IMR-90 (cell line): Measurements from ENCODE around the gene TMEM200A. TPM values are rescaled to one million over a fixed set of nuclear protein-coding genes. Genes with fewer than 3 reads are reported as not detected.
A peak's percentile ranks its signal among the peaks of the same experiment; 100 is the strongest.

Source experiments
- ATAC-seq: fragments of 200-7000 bp; cut with Tn5 transposase; 2 replicates; pipeline ENCODE4 v1.9.1; 2020; ENCODE audit warnings: low read depth, mild to moderate bottlenecking, moderate library complexity
- BruUV-seq: library from RNA; stranded (reverse); fragments of 400-500 nt; replicated peaks from 2 replicates; lab custom pipeline; 2021; lab: Mats Ljungman, UMichigan
- CTCF ChIA-PET: fragments of 300-600 bp; formaldehyde crosslinking; extraction: SDS; loops from one replicate; lab custom pipeline; 2021; ENCODE audit warnings: antibody characterized with exemption; lab: Yijun Ruan, JAX
- POLR2A ChIA-PET: fragments of 300-600 bp; sonication (Branson Sonifier 250); formaldehyde crosslinking; loops from one replicate; lab custom pipeline; 2022; ENCODE audit warnings: antibody characterized with exemption; ENCODE audit not compliant: unreplicated experiment; lab: Charles Lee
- DNase-seq: peaks from one replicate; pipeline ENCODE4 v3.0.0; 2013
- H2AFZ ChIP-seq: replicated peaks from 2 replicates; pipeline ENCODE3; 2013; ENCODE audit warnings: low read length, mild to moderate bottlenecking; ENCODE audit not compliant: poor library complexity
- H2AK5ac ChIP-seq: 2 replicates; pipeline ENCODE4 v1.6.1; 2013; ENCODE audit warnings: low read depth, low read length, inconsistent platforms
- H2AK9ac ChIP-seq: replicated peaks from 2 replicates; pipeline ENCODE3; 2013; ENCODE audit warnings: mild to moderate bottlenecking, low read depth, low read length, moderate library complexity; ENCODE audit not compliant: poor library complexity
- H2BK120ac ChIP-seq: 2 replicates; pipeline ENCODE4 v1.6.1; 2013; ENCODE audit warnings: low read depth, low read length, inconsistent platforms
- H2BK15ac ChIP-seq: 3 replicates; pipeline ENCODE4 v1.6.1; 2013; ENCODE audit warnings: low read depth, low read length, inconsistent platforms
- H2BK20ac ChIP-seq: 2 replicates; pipeline ENCODE4 v1.6.1; 2013; ENCODE audit warnings: low read depth, mild to moderate bottlenecking, inconsistent platforms, low read length, moderate library complexity
- H2BK5ac ChIP-seq: 2 replicates; pipeline ENCODE4 v1.6.1; 2013; ENCODE audit warnings: mild to moderate bottlenecking, low read depth, low read length, inconsistent platforms; ENCODE audit not compliant: poor library complexity, severe bottlenecking
- H3K14ac ChIP-seq: replicated peaks from 2 replicates; pipeline ENCODE4 v1.6.1; 2013; ENCODE audit warnings: low read depth, low read length, inconsistent platforms
- H3K18ac ChIP-seq: 2 replicates; pipeline ENCODE4 v1.6.1; 2013; ENCODE audit warnings: low read depth, low read length, control low read depth
- H3K23ac ChIP-seq: 2 replicates; pipeline ENCODE4 v1.6.1; 2013; ENCODE audit warnings: low read depth, low read length, inconsistent platforms
- H3K27ac ChIP-seq: 2 replicates; pipeline ENCODE4 v1.5.1; 2013; ENCODE audit warnings: mild to moderate bottlenecking, control low read depth, low read length; ENCODE audit not compliant: insufficient read depth
- H3K27me3 ChIP-seq: 2 replicates; pipeline ENCODE4 v1.6.1; 2013; ENCODE audit warnings: low read length; ENCODE audit not compliant: control insufficient read depth, insufficient read depth
- H3K36me3 ChIP-seq: 2 replicates; pipeline ENCODE4 v1.6.1; 2013; ENCODE audit warnings: low read length, mixed read lengths; ENCODE audit not compliant: control insufficient read depth, insufficient read depth
- H3K4ac ChIP-seq: 2 replicates; pipeline ENCODE4 v1.6.1; 2013; ENCODE audit warnings: low read depth, low read length, inconsistent platforms
- H3K4me1 ChIP-seq: 2 replicates; pipeline ENCODE4 v1.6.1; 2013; ENCODE audit warnings: low read length, mixed read lengths; ENCODE audit not compliant: control insufficient read depth, insufficient read depth
- H3K4me2 ChIP-seq: 2 replicates; pipeline ENCODE4 v1.6.1; 2013; ENCODE audit warnings: low read depth, mild to moderate bottlenecking, control low read depth, low read length, moderate library complexity
- H3K4me3 ChIP-seq: 2 replicates; pipeline ENCODE4 v1.5.1; 2013; ENCODE audit warnings: low read depth, mild to moderate bottlenecking, control low read depth, low read length, moderate library complexity; ENCODE audit not compliant: insufficient read depth
- H3K56ac ChIP-seq: 2 replicates; pipeline ENCODE4 v1.6.1; 2013; ENCODE audit warnings: low read length, inconsistent platforms; ENCODE audit not compliant: insufficient read depth; ENCODE audit errors: extremely low read depth
- H3K79me1 ChIP-seq, 2 experiments: 2 replicates each; pipeline ENCODE4 v1.6.1; 2013; ENCODE audit warnings: low read length in 2 of 2, inconsistent platforms in 1 of 2, low read depth in 1 of 2
- H3K9ac ChIP-seq: 2 replicates; pipeline ENCODE4 v1.6.1; 2013; ENCODE audit warnings: low read depth, low read length, control low read depth
- H3K9me1 ChIP-seq: 2 replicates; pipeline ENCODE4 v1.6.1; 2013; ENCODE audit warnings: low read length, inconsistent platforms; ENCODE audit not compliant: insufficient read depth
- H3K9me3 ChIP-seq: 2 replicates; pipeline ENCODE4 v1.6.1; 2013; ENCODE audit warnings: low read length; ENCODE audit not compliant: control insufficient read depth, insufficient read depth
- H4K20me1 ChIP-seq: 2 replicates; pipeline ENCODE4 v1.6.1; 2013; ENCODE audit warnings: low read length, inconsistent platforms; ENCODE audit not compliant: insufficient read depth
- H4K5ac ChIP-seq: 2 replicates; pipeline ENCODE4 v1.6.1; 2013; ENCODE audit warnings: mild to moderate bottlenecking, low read depth, low read length, control low read depth
- H4K8ac ChIP-seq, 2 experiments: 2 replicates each; pipeline ENCODE4 v1.6.1; 2013; ENCODE audit warnings: low read depth in 2 of 2, low read length in 2 of 2, control low read depth in 1 of 2, inconsistent platforms in 1 of 2
- H4K91ac ChIP-seq: 2 replicates; pipeline ENCODE4 v1.6.1; 2013; ENCODE audit warnings: low read depth, low read length, inconsistent platforms; ENCODE audit not compliant: insufficient read depth
- BHLHE40 ChIP-seq: fragments of 150-350 bp; IDR thresholded peaks from 2 replicates; pipeline ENCODE4 v1.6.1; 2016; ENCODE audit warnings: mild to moderate bottlenecking, low read depth, low read length
- CHD1 ChIP-seq: IDR thresholded peaks from 2 replicates; pipeline ENCODE4 v1.6.1; 2012; ENCODE audit warnings: low read depth, low read length, improper control_type of control experiment
- CTCF ChIP-seq: conservative IDR thresholded peaks from 2 replicates; pipeline ENCODE4 v1.5.1; 2012; ENCODE audit warnings: mild to moderate bottlenecking, low read depth, low read length, improper control_type of control experiment
- ELK1 ChIP-seq: fragments of 150-350 bp; IDR thresholded peaks from 2 replicates; pipeline ENCODE4 v1.6.1; 2016; ENCODE audit warnings: low read depth, mild to moderate bottlenecking, low read length, moderate library complexity, borderline replicate concordance
- MAFK ChIP-seq: IDR thresholded peaks from 2 replicates; pipeline ENCODE4 v1.6.1; 2012; ENCODE audit warnings: low read depth, low read length, improper control_type of control experiment
- MAZ ChIP-seq: IDR thresholded peaks from 2 replicates; pipeline ENCODE4 v1.6.1; 2012; ENCODE audit warnings: low read depth, mild to moderate bottlenecking, low read length, improper control_type of control experiment, moderate library complexity, borderline replicate concordance
- NFE2L2 ChIP-seq: fragments of 150-350 bp; IDR thresholded peaks from 2 replicates; pipeline ENCODE4 v1.6.1; 2016; ENCODE audit warnings: low read depth, mild to moderate bottlenecking, low read length
- POLR2A ChIP-seq: IDR thresholded peaks from 2 replicates; pipeline ENCODE4 v1.6.1; 2012; ENCODE audit warnings: mild to moderate bottlenecking, low read depth, low read length
- RAD21 ChIP-seq: IDR thresholded peaks from 2 replicates; pipeline ENCODE4 v1.6.1; 2012; ENCODE audit warnings: low read length, improper control_type of control experiment
- RCOR1 ChIP-seq: IDR thresholded peaks from 2 replicates; pipeline ENCODE4 v1.6.1; 2012; ENCODE audit warnings: mild to moderate bottlenecking, low read length, improper control_type of control experiment; ENCODE audit not compliant: insufficient replicate concordance
- RFX5 ChIP-seq: IDR thresholded peaks from 2 replicates; pipeline ENCODE4 v1.8.0; 2012; ENCODE audit warnings: low read depth, mild to moderate bottlenecking, low read length, moderate library complexity
- SMC3 ChIP-seq: fragments of 150-350 bp; IDR thresholded peaks from 2 replicates; pipeline ENCODE4 v1.6.1; 2016; ENCODE audit warnings: low read depth, mild to moderate bottlenecking, antibody characterized with exemption, low read length, moderate library complexity
- USF2 ChIP-seq: fragments of 150-350 bp; IDR thresholded peaks from 2 replicates; pipeline ENCODE4 v1.6.1; 2017; ENCODE audit warnings: mild to moderate bottlenecking, antibody characterized with exemption, low read length, low read depth
- WGBS, 2 experiments: methylation state at CpG; one replicate each; pipeline versions ENCODE4 v1.1.5 to v1.1.7; 2013; ENCODE audit warnings: missing lambda C conversion rate in 2 of 2; ENCODE audit not compliant: insufficient read length in 1 of 2; ENCODE audit errors: extremely low coverage in 2 of 2; 5-methylcytosine and 5-hydroxymethylcytosine counted together
- dilution Hi-C: fragments of 300-500 bp; cut with HindIII; formaldehyde crosslinking; loops from one replicate; pipeline ENCODE4 v1.14.3; 2018; ENCODE audit warnings: low sequenced_read_pairs; ENCODE audit not compliant: unreplicated experiment
- in situ Hi-C: fragments of 300-500 bp; cut with MboI; formaldehyde crosslinking; loops from 3 replicates; pipeline ENCODE4 v1.14.3; 2019; ENCODE audit warnings: low sequenced_read_pairs, inconsistent platforms, mixed read lengths
- intact Hi-C: fragments of 100-400 bp; cut with micrococcal nuclease; formaldehyde crosslinking; loops from 2 replicates; pipeline ENCODE4 v1.10.0; 2022
- polyA plus RNA-seq, 3 experiments: library from polyadenylated mRNA; depleted of rRNA; stranded (reverse); fragments of >200 nt; gene quantifications; 2 replicates each; pipeline ENCODE4 v1.2.3, GENCODE V29; 2012; ENCODE audit warnings: low replicate concordance in 1 of 3
- total RNA-seq: library from RNA; depleted of rRNA; stranded (reverse); fragments of >200 nt; gene quantifications from 2 replicates; pipeline ENCODE4 v1.2.3, GENCODE V29; 2012

TMEM200A gene
- total and polyA plus RNA-seq, 2 of the 4 experiments (the other 2 are of a cell fraction), result 22.8 to 37.1 TPM

GRCh38 chr6:130434174-130434873, 68.5 kb downstream of the TMEM200A start:
- H3K9me1 ChIP-seq, result no peaks in the 10 kb centered on the region; the same call in 1 of the 2 replicates
- no TSS peak for BruUV-seq
- H3K9ac ChIP-seq, result no peak overlapping the region
- no peak overlapping the region for H3K4me2 ChIP-seq
- ATAC-seq (peak; percentile 67), DNase-seq (peak; percentile 73)
- no peaks in the 10 kb centered on the region for H3K36me3 ChIP-seq
- H3K4me1 ChIP-seq, result peaks cover 1% of the 10 kb centered on the region; the same call in 1 of the 2 replicates
- H3K14ac ChIP-seq, result no peak overlapping the region
- H4K5ac ChIP-seq, result no peak overlapping the region
- dilution Hi-C loops (no loop called here), intact Hi-C loops (no loop called here), in situ Hi-C loops (no loop called here)
- no peaks in the 10 kb centered on the region for H3K27me3 ChIP-seq
- H3K79me1 ChIP-seq, result peaks cover 12 to 24% of the 10 kb centered on the region in 2 experiments
- no peak overlapping the region for H2BK15ac ChIP-seq
- H4K8ac ChIP-seq, result no peak overlapping the region; a peak in 1 of 4 replicates
- POLR2A ChIA-PET, result no interaction called here
- H4K20me1 ChIP-seq, result no peaks in the 10 kb centered on the region
- WGBS, 2 experiments, result no CpG with 5 or more reads among the region's 3 CpGs
- CTCF ChIA-PET, result no interaction called here
- H2BK20ac ChIP-seq, result no peak overlapping the region
- H2BK120ac ChIP-seq, result no peak overlapping the region
- TF ChIP-seq RAD21 (no peak), CTCF (no peak), CHD1 (no peak), USF2 (no peak), NFE2L2 (no peak), RCOR1 (no peak), RFX5 (no peak), ELK1 (no peak), POLR2A (no peak), MAZ (no peak), BHLHE40 (no peak), MAFK (no peak), SMC3 (no peak)
- H3K23ac ChIP-seq, result no peak overlapping the region
- H2AFZ ChIP-seq, result no peak overlapping the region
- H2AK5ac ChIP-seq, result no peak overlapping the region
- no peak overlapping the region for H4K91ac ChIP-seq
- peak overlapping the region; percentile 4 for H2BK5ac ChIP-seq
- no peak overlapping the region for H3K56ac ChIP-seq
- H2AK9ac ChIP-seq, result no peak overlapping the region
- H3K27ac ChIP-seq, result no peak overlapping the region
- H3K4me3 ChIP-seq, result no peak overlapping the region
- no peaks in the 10 kb centered on the region for H3K9me3 ChIP-seq
- H3K4ac ChIP-seq, result no peak overlapping the region
- no peak overlapping the region for H3K18ac ChIP-seq
